Stimulated activated CD4-positive, alpha-beta T cell treated with anti-CD3 and anti-CD28 coated beads, TNF-alpha, amount 100 ng/mL, for 1 hour (primary cell): ENCODE data around the gene PRR5L.
"Not testable (repeated sequence)": the region's sequence is repeated elsewhere in the genome, so short reads cannot be mapped to it uniquely, and the experiment has no call there.

ENCODE experiments used
- DNase-seq, 3 donors: peaks; one replicate each; pipeline ENCODE4 v3.0.0-alpha.2; 2020; ENCODE audit warnings: low read depth in 3 of 3, low spot score in 1 of 3

Gene PRR5L

DNA sequence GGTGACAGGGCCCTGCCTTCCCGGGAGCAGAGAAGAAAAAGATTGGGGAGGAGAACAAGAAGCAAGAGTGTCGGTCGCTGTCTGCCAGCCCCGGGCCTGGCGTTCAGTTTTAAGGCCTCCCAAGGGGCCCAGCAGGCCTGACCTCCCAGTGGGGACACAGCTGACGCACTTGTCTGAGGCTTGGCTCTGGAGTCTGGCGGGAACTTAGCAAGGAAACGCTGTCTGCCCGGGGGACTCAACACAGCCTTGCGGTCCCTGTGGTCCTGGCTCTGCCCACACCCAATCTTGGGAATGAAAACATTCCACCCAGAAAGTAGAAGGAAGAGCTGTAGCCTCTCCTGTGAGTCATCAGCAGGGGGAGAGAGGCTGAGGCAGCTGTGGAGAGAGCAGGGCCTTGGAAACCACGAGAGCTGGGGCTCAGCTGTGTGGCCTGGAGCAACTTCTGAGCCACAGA, 159.6 kb downstream of the PRR5L start:
- no peak for DNase-seq

DNA sequence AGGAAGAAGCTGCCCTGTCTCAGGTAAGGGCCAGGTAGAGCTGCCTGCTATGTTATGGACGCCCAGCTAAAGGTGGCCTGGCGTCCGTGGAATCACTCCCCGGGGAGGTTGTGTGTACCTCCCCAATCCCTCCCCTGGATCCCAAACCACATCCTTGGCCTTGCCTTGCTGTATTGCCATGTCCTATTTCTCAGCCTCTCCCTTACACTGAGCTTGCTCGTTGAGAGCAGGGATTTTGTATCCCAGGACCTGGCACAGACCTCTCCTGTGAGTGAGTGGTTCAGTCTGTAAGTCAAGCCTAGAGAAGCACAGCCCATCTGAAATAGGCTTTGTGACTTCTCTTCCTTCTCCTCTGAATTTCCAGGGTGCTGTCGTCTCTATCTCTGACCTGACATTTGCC, 160.1 kb downstream of the PRR5L start:
- DNase-seq: no peak

DNA sequence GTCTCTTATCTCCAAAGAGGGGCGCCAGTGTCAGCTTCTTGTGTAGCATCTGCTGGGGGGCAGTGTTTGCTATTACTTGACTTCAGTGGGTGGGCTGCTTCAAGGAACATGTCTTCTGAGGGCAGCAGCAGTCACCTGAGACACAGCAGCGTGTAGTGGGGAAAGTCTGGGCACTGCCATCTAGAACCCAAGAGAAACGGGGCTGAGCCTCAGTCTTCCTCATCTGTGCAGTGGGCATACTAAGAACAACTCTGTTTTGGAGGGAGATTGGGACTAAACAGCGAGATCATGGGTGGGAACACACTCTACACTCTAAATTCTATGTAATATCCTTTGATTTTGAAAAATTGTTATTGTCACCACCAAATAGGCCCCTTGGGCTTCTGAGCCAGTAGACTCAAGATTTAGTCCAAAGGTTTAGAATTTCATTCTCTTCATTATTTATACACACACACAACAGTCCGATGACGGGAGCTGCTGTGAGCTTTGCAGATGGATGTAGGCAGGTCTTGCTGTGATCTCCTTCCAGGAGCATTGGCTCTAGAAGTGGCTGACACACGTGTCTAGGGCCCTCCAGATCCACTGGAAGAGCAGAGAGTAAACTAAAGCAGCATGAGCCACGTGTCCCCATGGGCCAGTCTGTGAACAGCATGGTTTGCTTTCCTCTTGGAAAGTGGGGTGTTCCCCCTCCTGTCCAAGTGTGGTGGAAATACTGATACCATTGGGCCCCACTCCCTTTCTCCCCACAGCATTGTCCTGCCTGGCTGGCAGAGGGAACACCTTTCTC, 162.2 kb downstream of the PRR5L start:
- no peak for DNase-seq

DNA sequence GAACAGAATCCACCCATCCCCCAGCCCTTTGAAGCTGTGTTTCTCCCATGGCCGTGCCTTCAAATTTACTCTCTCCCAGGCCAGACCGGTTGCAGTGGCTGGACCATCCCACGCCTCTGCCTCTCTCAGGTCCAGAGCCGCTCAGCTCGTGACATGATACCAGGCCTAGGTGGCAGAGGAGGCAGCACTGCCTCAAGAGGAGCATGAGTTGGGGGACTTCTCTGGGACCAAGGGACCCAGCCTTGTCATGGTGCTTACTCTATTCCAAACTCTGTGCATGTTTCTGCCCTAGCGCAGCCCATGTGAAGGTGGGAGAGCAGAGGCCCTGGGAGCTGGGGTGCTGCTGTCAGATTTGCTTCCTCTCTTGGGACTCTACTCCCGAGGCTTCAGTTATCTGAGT, 163.0 kb downstream of the PRR5L start:
- DNase-seq: no peak

DNA sequence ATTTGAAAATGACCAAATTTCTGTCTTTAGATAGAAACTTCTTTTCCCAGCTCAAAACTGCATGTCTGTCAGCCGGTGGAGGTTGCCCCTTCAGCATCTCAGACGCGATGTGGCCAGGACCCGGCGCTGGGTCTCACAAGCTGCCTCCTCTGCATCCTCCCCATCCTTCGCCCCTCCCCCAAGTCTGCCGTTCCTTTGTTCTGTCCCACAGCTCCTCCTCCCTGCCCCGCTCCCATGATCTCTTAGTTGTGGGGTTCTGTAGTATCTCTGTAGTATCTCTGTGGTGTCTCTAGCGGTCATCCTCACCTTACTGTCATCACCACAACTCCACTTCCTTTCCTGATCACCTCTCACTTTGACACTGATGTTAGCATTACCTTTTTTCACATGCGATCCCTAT, 164.1 kb downstream of the PRR5L start:
- no peak for DNase-seq

DNA sequence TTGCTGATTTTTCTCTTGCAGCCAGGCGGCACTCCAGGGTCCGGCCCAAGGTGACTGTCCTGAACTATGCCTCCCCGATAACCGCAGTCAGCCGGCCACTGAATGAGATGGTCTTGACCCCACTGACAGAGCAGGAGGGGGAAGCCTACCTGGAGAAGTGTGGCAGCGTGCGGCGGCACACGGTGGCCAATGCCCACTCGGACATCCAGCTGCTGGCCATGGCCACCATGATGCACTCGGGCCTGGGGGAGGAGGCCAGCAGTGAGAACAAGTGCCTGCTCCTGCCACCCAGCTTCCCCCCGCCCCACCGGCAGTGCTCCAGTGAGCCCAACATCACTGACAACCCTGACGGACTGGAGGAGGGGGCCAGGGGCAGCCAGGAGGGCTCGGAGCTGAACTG, 166.2 kb downstream of the PRR5L start:
- no peak for DNase-seq

DNA sequence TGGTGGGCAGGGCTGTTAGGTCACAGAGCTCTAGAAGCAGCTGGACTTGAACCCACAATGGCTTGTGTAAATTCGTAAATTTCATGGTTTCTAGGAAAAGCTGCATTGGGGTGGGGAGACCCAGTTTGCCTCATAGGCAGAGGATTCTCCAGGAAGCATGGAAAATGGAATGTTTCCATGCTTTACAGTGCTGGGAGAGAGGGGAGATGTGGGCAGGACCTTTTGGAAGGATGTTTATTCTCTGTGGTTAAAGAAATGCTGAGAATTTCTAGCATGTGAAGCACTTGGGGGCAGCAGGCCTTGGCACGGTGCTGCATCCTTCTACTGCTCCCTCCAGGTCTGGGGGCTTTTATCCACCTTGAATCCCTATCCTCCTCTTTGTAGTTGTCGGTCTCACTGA, 167.7 kb downstream of the PRR5L start:
- DNase-seq: no peak

DNA sequence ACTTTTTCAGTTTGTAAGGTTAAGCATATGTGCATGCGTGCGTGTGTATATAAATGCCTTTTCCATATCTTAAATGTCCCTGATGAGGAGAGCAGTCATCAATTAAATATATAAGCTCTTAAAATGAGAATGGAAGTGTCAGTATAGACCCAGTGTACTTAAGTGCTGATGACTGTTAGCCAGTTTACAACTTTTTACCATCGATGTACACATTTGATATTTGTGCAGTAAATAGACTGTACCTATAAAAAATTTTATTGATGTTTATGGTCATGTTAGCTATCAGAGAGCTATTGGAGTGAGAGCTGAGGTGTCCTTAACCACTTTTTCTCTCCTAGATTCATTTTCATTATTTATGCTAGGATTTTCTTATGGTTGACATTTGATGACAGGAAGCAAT, 168.6 kb downstream of the PRR5L start:
- no peak for DNase-seq

DNA sequence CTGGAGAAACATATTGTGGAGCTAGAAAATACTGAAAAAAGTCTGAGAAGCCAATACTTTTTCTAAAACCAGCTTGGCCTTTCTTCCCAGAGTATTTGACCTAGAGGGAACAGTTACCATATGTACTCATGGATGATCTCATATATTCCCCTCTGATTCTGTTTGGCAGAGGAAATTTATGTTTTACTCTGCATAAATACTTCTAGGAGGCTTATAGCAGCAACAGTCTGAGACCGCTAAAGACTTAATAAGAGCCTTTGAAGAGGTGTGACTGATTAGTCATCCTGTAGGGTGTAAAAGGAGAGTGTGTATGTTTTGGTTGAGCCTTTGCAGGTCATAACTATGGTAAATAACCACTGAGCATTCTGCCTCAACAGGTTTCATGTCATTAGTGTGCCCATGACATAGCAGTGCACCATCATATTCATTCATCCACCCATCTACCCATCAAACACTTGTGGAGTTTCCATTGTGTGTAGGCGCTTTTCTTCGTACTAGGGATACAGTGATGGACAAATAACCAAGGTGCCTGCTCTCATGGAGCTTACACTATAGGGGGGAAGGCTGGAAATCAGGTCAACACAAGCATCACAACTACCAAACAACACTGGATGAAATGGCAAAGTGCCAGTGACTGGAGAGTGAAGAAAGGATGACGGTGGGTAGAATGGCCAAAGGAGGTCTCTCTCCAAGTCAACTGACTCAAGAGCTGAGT, 169.5 kb downstream of the PRR5L start:
- DNase-seq: no peak

DNA sequence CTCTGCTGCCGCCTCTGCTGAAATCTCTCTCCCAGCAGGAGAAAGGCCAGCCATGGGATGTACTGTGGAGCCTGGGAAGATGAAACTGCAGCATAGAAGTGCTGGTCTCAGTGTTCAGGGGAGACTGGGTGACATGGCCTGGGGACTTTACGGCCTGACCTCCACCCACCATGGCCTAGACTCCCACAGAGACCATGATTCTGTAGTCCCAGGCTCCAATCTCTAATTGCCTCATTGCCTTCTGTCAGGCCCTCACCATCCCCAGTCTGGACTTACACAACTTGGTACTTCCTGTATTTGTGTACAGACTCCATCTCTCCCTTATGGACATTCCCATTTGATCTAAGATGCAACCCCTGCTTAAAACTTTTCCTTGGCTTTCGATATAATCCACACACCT, 170.9 kb downstream of the PRR5L start:
- DNase-seq: no peak

DNA sequence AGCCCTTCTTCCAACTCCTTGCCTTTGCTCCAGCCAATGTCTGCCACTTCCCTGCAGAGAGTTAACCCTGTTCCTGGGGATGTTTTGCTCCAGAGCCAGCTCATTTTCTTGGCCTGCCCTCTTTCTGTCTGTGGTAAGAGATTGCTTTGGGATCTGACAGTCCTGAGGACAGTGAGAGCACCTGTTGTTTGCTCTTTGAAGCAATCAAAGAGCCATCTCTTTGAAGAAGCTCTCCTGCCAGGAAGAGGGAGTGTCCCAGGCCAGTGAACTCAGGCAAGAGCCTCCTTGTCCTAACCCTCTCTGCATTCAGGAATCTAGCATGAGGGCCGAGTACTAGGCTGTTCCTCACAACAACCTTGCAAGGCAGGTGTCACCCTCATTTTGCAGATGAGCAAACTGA, 171.8 kb downstream of the PRR5L start:
- no peak for DNase-seq

DNA sequence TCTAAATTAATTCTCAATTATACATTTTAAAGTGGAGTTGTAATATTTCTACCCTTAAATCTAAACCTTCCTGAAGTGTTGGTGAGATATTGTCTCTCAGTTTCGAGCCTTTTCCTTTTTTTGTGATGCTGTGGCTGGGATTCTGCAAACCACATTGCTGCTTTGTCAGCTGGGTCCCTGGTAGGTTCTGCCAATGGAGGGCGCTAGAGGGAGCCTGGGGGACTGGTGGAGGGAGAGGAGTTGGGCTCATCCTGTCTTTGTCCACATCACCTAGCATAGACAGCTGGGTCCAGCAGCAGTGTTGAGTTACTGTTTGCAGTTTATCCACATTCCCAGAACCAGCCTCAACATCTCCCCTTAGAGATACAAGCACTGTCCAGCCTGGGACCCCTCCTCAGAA, 173.0 kb downstream of the PRR5L start:
- DNase-seq: no peak

DNA sequence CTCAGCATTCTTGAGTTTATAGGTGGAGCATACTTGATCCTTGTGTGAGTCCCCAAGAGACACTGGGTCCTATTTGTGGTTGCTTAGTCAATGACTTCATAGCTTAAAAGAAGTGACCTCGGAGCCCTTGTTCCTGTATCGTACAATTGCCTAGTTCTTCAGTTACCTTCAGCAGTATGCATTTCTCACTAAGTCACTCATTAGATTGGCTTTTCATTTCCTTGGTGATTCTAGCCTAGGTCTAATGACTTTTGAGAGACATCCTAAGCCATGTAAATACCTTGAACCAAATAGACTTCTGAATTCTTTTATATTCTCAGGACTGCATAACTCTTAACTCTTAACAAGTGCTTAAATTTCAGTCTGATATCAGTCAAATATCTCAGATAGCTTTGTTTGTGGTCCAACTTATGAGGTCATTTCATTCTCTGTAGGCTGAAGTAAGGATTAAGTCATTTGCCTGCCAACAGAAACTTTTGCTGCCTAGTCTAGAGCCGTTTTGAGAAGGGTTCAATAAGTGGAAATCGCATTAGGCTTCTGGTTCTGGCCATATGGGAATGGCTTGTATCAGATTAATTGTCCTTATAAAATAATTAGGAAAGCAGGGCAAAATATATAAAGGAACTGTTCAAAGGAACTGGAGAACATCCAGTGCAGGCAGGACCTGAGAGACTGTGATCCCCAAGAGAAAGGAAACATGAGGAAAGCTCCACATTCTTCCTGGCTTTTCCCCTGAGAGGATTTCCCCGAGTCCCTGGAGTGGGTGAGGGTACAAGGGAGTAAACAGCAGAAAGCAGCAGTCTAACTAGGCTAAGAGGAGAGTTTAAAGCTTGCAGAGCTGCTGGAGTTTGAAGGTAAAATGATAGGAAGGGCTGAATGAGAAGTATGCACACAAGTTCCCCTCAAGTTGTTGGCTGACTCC, 174.1 kb downstream of the PRR5L start:
- DNase-seq: no peak

DNA sequence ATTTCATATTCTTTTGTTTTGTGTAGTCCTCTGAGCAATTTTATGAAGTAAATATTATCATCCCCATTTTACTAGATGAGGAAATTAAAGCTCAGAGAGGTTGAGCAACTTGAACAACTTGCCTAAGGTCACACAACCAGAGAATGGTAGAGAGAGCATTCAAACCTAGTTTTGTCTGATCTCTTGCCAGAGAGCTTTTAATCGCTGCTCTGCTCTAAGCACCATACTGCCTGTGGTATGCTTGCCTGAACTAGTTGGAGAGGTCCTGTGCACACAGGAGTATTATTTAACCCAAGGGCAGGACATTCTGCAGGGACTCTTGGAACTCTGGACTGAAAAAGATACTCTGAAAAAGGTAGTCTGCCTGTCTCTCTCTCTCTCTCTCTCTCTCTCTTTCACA, 175.5 kb downstream of the PRR5L start:
- DNase-seq: no peak

DNA sequence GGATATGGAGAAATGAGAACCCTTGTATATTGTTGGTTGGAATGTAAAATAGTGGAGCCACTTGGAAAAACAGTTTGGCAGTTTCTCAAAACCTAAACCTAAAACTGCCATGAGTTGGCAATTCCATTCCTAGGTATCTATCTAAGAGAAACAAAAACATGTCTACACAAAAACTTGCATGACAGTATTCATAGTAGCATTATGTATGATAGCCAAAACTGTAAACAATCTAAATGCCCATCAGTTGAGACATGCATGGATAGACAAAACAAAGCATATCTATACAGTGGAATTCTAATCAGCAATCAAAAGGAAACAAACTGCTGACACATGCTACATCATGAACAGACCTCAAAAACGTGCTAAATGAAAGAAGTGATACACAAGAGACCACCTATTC, 179.1 kb downstream of the PRR5L start:
- DNase-seq: no peak

DNA sequence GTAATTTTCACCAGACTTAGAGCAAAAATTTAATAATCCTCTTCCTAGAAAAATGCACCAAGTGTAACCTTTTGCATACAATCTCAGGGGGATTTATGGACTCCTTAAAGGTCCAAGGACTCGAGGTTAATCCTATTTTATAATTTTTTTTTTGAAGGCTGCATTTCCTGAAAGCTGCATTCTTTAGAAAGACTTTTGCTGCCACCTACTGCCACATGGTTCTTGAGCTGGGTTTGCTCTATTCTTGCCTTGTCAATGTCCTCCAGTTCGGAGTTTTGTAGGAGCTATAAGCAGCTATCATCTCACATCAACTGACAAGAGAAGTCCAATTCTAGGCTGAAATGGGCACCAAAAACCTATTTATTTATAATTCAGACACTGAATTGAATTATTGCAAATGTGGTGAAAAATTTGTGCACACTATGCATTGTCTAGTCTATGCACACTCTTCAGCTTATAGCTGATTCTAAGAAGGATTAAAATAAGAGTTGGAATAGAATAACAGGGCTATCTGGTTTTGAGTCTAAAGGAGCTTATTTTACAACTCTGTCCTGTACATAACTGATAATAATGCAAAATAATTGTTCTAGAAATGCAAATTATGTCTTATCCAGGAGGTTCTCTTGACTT, 182.7 kb downstream of the PRR5L start:
- no peak for DNase-seq

DNA sequence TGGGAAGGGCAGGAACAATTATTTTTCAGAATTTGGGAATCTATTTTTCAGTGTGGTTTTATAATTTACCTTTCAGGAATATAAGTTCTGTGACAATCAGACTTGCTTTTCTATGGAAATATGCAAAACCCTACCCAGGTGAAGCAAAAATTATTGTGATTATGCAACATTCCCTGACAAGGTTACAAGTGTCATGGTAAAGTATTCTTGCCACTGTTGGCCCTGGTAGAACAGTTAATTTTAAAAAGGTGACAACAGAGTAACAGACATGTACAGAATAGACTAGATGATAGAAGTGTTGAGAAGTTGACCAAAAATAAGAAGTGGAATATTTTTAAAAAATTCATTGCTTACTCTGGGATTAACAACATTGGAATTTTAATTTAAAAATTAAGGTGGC, 184.7 kb downstream of the PRR5L start:
- no peak for DNase-seq

DNA sequence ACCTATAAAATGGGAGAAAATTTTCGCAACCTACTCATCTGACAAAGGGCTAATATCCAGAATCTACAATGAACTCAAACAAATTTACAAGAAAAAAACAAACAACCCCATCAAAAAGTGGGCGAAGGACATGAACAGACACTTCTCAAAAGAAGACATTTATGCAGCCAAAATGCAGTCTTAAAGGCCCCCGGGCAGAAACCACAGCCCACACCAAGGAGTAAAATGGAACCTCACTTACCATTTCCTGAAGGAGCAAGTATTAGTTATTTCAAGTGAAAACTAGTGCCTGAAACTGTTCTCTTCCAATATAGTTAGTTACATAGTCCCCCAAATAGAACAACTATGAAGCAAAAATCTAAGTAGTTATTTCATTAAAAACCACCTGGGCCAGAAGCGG, 187.0 kb downstream of the PRR5L start:
- DNase-seq: not testable (repeated sequence)

DNA sequence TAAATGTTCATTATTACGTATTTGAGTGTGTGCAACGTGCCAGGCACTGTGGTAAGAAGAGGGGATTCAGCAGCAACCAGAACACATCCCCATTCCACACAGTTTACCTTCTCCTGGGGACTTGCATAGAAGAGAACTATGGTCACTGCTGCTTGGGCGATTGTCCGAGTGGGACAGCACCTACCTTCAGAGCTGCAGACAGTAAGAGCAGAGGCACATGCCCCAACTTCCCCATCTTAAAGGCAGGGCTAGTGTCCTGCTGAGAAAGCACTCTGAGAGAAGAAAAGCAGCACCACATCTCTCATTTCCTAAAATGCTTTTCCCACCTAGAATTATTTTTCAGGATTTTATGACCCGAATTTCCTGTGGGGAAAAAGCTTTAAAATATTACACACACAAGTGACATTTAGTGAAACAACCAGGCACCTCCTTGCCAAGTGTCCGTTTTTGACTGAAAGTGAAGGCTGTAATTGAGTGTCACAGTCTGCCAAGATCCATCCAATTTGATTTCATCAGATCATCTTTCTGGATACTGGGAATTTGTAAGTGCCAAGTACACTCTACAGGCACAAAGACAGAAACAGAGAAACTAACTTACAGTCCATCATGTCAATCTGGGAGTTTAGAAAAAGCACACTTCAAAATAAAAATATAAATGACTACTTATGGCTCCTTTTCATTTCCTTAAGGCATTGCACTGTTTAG, 189.4 kb downstream of the PRR5L start:
- no peak for DNase-seq

DNA sequence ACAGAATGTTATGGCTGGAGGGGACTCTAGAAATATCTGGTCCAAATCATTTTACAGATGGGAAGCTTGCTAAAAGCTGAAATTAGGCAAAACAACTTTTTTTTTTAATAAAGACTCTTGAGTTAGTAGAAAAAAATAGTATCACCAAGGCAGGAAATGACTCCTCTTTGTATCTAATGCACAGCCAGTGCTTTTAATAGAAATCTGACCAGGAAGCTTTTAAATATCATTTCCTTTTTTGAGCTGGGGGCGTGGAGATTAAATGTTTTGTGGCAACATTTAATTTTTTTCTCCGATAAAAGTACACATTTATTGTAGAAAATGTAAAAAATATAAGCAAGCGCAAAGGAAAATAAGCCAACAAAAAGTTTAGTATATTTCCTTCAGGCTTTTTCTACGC, 191.5 kb downstream of the PRR5L start:
- no peak for DNase-seq

DNA sequence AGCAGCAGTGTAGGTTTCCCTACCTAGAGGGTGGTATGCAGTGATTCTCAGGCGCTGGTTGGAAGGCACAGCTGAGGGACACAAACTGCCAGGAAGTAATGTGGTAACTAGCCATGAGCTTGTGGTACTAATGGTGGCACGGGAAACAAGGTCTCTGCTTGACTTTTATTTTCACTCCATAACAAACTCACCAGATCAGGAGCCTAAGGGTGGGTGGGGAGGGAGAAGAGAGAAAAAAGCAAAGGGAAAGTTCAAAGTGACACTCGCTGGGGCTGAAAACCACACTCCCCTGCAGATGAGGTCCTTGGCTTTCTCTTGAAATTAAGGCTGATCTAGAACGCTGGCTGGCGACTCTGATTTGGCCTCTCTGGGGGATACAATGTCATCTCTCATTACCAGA, 192.0 kb downstream of the PRR5L start:
- DNase-seq: no peak
